Measurements from ENCODE around the gene SPINT1. TPM values are rescaled to one million over a fixed set of nuclear protein-coding genes. Genes with fewer than 3 reads are reported as not detected.

Gene SPINT1
- total RNA-seq, 1 donor from 2014 or later, result 8.7 TPM

- peaks cover 15% of the 10 kb centered on the region for H3K4me1 Mint-ChIP-seq
- no peak for TF ChIP-seq CTCF (IDR thresholded peaks at IDR 0.05)
- intact Hi-C loops (cut with micrococcal nuclease), result no loop called here
- ChIA-PET CTCF (interaction anchor here (0.7 to 3.5 kb wide), 4 partner anchors 13 to 310 kb away, joined by 3 to 26 read pairs (median 7); partner anchors contain the start of genes RPUSD2 and VPS18), POLR2A (interaction anchor here (0.6 to 2.1 kb wide), 5 partner anchors 15 to 761 kb away, joined by 3 to 11 read pairs (median 4); partner anchors contain the start of genes CHAC1, DNAJC17, VPS18 and ZFYVE19)
- H3K27me3 Mint-ChIP-seq, result peaks cover 2% of the 10 kb centered on the region
- DNase-seq (no peak), ATAC-seq (ENCODE audit: low read depth) (peak; percentile 87)
- no peak overlapping the region for H3K27ac Mint-ChIP-seq
- no peak overlapping the region for H3K4me3 Mint-ChIP-seq
- no peaks in the 10 kb centered on the region for H3K36me3 Mint-ChIP-seq (ENCODE audit: low read depth)
- H3K9me3 Mint-ChIP-seq, result no peaks in the 10 kb centered on the region
Measured at GRCh38 chr15:40878785-40879184, 34.9 kb downstream of the SPINT1 start.

GRCh38 chr15:40879609-40880008 is 35.8 kb downstream of the SPINT1 start:
- intact Hi-C loops (cut with micrococcal nuclease), result no loop called here
- H3K9me3 Mint-ChIP-seq, result no peaks in the 10 kb centered on the region
- no peak overlapping the region for H3K4me3 Mint-ChIP-seq
- DNase-seq (no peak), ATAC-seq (ENCODE audit: low read depth) (no peak)
- no peak overlapping the region for H3K27ac Mint-ChIP-seq
- peaks cover 9% of the 10 kb centered on the region for H3K4me1 Mint-ChIP-seq
- ChIA-PET POLR2A (interaction anchor here (1.4 to 2.1 kb wide), 3 partner anchors 8 to 74 kb away, joined by 4 to 11 read pairs (median 5); partner anchors contain the start of gene CHAC1), CTCF (interaction anchor here (0.6 to 3.5 kb wide), 4 partner anchors 12 to 274 kb away, joined by 3 to 26 read pairs (median 7); partner anchors contain the start of gene VPS18)
- H3K27me3 Mint-ChIP-seq, result peaks cover 2% of the 10 kb centered on the region
- no peak for TF ChIP-seq CTCF (IDR thresholded peaks at IDR 0.05)
- H3K36me3 Mint-ChIP-seq (ENCODE audit: low read depth), result no peaks in the 10 kb centered on the region

- no peak overlapping the region for H3K4me3 Mint-ChIP-seq
- H3K27me3 Mint-ChIP-seq, result no peaks in the 10 kb centered on the region
- H3K27ac Mint-ChIP-seq, result no peak overlapping the region
- peaks cover 5% of the 10 kb centered on the region for H3K4me1 Mint-ChIP-seq
- H3K9me3 Mint-ChIP-seq, result no peaks in the 10 kb centered on the region
- no peak for TF ChIP-seq CTCF (IDR thresholded peaks at IDR 0.05)
- ChIA-PET POLR2A (interaction anchor here (1.6 kb wide), 1 partner anchor 11 kb away, joined by 3 read pairs; no protein-coding TSS in a partner anchor), CTCF (interaction anchor here (0.8 to 3.5 kb wide), 4 partner anchors 11 to 24 kb away, joined by 3 to 11 read pairs (median 5); partner anchors contain the start of gene VPS18)
- no peak for ATAC-seq (ENCODE audit: low read depth)
- DNase-seq, result no peak
- intact Hi-C loops (cut with micrococcal nuclease), result no loop called here
- H3K36me3 Mint-ChIP-seq (ENCODE audit: low read depth), result no peaks in the 10 kb centered on the region
Measured at GRCh38 chr15:40881351-40881750, 37.5 kb downstream of the SPINT1 start.

- Mint-ChIP-seq H3K36me3 (ENCODE audit: low read depth) (no peaks in the 10 kb centered on the region), H3K9me3 (no peaks in the 10 kb centered on the region), H3K27ac (no peak overlapping the region), H3K4me1 (peaks cover under 1% of the 10 kb centered on the region), H3K27me3 (no peaks in the 10 kb centered on the region), H3K4me3 (no peak overlapping the region)
- no peak for TF ChIP-seq CTCF (IDR thresholded peaks at IDR 0.05)
- intact Hi-C loops (cut with micrococcal nuclease), result no loop called here
- no peak for ATAC-seq (ENCODE audit: low read depth)
- ChIA-PET CTCF (no interaction called here), POLR2A (interaction anchor here (0.6 kb wide), 1 partner anchor 44 kb away, joined by 6 read pairs; no protein-coding TSS in a partner anchor)
- no peak for DNase-seq
Measured at GRCh38 chr15:40886586-40886985, 42.7 kb downstream of the SPINT1 start.

- Mint-ChIP-seq H3K27me3 (no peaks in the 10 kb centered on the region), H3K4me3 (no peak overlapping the region), H3K36me3 (ENCODE audit: low read depth) (no peaks in the 10 kb centered on the region), H3K9me3 (no peaks in the 10 kb centered on the region), H3K27ac (no peak overlapping the region), H3K4me1 (peaks cover 13% of the 10 kb centered on the region)
- CTCF ChIA-PET, result interaction anchor here (1.3 to 5.0 kb wide), 2 partner anchors 15 to 32 kb away, joined by 6 to 139 read pairs; partner anchors contain the start of gene RHOV
- no peak for TF ChIP-seq CTCF (IDR thresholded peaks at IDR 0.05)
- POLR2A ChIA-PET, result no interaction called here
- intact Hi-C loops (cut with micrococcal nuclease), result no loop called here
- DNase-seq (no peak), ATAC-seq (ENCODE audit: low read depth) (no peak)
Measured at GRCh38 chr15:40889112-40889511, 45.3 kb downstream of the SPINT1 start.

Data from activated B cell treated with CpG ODN at 0.5 μM for 24 hours (primary cell).